ENCODE results near the gene KASH5.
"Not testable (repeated sequence)": the region's sequence is repeated elsewhere in the genome, so short reads cannot be mapped to it uniquely, and the experiment has no call there.

KASH5 gene

DNA sequence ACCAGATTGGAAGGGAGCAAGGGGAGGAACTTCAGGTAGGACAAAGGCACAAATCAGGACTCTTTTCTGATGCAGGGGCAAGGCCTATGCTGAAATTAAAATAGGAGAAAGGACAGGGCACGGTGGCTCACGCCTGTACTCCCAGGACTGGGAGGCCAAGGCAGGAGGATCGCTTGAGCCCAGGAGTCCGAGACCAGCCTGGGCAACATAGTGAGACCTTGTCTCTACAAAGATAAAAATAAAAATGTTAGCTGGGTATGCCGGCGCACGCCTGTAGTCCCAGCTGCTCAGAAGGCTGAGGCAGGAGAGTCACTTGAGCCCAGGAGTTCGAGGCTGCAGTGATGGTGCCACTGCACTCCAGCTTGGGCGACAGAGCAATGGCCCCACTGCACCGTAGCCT is 47.6 kb downstream of the KASH5 start:
- FAIRE-seq (no peak), DNase-seq (ENCODE audit: low spot score) (no peak)

DNA sequence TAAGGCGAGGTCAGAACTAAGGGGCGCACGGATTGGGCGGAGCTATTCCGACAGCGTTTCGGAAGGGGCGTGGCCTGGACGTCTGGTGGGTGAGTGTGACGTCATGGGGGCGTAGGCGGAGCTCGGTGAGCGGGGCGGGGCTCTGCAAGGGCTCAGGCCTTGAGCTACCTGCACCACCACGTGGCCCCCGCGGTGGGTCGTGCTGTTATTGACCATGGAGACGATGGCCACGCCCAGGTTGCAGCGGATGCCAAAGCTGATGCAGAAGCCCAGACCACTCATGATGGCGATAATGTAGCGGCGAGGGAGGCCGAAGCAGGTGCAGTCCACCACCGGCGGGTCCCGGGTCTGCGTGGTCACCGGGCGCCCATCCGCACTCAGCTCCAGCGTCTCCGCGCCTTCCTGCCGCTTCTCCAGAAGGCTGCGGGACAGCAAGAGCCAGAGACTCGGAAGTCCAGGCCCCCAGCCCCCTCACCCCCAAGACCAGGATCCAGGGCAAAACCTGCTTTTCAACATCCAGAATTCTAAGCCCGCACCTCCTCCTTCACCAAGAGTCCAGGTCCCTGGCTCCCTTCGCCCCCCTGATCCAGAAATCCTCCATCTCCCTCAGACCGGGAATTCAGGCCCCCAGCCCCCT is 48.5 kb downstream of the KASH5 start:
- DNase-seq (ENCODE audit: low spot score) (no peak), FAIRE-seq (no peak)

DNA sequence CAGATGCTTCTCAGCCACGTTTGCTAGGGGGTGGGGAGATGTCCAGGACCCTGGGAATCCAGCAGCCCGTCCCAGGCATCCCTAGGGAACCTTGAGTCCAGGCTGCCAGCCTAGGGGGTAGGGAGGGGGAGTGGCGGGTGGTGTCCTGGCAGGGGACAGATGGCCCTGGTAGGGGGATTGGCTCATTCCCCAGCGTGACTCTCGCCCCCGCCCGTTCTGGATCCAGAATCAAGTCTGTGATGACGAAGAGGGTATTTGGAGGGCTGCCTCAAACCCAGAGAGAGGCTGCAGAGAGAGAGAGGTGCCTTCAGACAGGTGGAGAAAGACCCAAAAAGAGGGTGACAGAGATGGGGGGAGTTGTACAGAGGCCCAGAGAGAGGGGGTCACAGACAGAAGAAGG is 49.2 kb downstream of the KASH5 start:
- no peak for FAIRE-seq

DNA sequence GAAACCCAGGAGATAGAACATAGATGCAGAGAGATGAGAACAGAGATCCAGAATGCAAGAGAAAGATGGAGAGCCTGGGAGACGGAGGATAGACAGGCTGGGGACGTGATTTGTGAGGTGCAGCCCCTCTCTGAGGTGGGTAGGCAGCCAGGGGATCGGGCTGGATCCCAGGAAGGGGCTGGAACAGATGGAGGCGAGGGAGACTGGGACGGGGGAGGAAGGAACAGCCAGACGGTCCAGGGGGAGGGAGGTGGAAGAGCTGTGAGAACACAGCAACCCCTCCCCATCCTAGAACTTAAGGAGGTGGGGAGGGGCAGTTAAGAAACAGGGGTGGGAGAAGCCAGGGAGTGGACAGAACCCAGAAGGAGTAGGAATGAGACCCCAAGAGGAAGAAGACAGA is 50.2 kb downstream of the KASH5 start:
- DNase-seq (ENCODE audit: low spot score) (no peak), FAIRE-seq (no peak)

More for the DNA sequence above, 49.2 kb downstream of the KASH5 start:
- DNase-seq (ENCODE audit: low spot score) = no peak

GRCh38 chr19:49439836-49440235 is 51.8 kb downstream of the KASH5 start:
- DNase-seq (ENCODE audit: low spot score) = no peak
- no peak for FAIRE-seq

- DNase-seq (ENCODE audit: low spot score) = no peak
- FAIRE-seq = no peak
These were observed 52.6 kb downstream of the KASH5 start for GRCh38 chr19:49440439-49441209.

- FAIRE-seq = no peak
- no peak for DNase-seq (ENCODE audit: low spot score)
These were observed 53.3 kb downstream of the KASH5 start, which contains the start of gene SLC17A7 for GRCh38 chr19:49441210-49441959. Gene SLC17A7, minus strand, starts transcription at chr19:49441527. Its CDS starts 148 bp downstream, at chr19:49441379.

- no peak for FAIRE-seq
These were observed 53.9 kb downstream of the KASH5 start for GRCh38 chr19:49441960-49442350.

GRCh38 chr19:49442354-49442753 is 54.3 kb downstream of the KASH5 start:
- DNase-seq (ENCODE audit: low spot score) (no peak), FAIRE-seq (no peak)

More at GRCh38 chr19:49441960-49442350, 53.9 kb downstream of the KASH5 start:
- DNase-seq (ENCODE audit: low spot score) = no peak

DNA sequence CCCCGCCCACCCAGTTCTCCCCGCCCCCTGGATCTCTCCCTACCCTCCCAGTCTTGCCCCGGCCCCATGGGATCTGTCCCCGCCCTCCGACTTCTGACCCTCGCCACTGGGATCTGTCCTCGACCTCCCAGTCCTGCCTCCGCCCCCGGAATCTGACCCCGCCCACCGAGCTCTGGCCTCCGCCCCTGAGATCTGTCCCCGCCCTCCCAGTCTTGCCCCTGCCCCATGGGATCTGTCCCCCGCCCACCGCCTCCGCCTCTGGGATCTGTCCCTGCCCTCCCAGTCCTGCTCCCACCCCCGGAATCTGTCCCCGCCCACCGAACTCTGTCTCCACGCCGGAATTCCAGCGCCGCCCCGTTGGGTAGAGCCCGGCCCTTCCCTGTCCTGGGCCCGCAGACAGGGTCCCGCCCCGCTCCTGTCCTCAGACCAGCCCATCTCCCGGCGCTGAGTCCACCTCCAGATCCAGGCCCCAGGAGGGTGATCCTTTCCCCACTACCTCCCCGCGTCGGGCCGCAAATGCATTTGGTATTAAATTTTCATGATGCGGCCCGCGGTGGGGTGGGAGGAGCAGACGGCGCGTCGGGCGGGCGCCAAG is 54.8 kb downstream of the KASH5 start:
- no peak for FAIRE-seq

GRCh38 chr19:49443366-49444099 is 55.5 kb downstream of the KASH5 start:
- FAIRE-seq = no peak
- peak; percentile 78 for DNase-seq (ENCODE audit: low spot score)

More for the DNA sequence above, 54.8 kb downstream of the KASH5 start:
- peak; percentile 39 for DNase-seq (ENCODE audit: low spot score)

GRCh38 chr19:49444100-49444700 is 56.2 kb downstream of the KASH5 start:
- FAIRE-seq = not testable (repeated sequence)

GRCh38 chr19:49445997-49446396 is 57.9 kb downstream of the KASH5 start:
- FAIRE-seq = no peak
- no peak for DNase-seq (ENCODE audit: low spot score)

More at GRCh38 chr19:49444100-49444700, 56.2 kb downstream of the KASH5 start:
- not testable (repeated sequence) for DNase-seq (ENCODE audit: low spot score)

DNA sequence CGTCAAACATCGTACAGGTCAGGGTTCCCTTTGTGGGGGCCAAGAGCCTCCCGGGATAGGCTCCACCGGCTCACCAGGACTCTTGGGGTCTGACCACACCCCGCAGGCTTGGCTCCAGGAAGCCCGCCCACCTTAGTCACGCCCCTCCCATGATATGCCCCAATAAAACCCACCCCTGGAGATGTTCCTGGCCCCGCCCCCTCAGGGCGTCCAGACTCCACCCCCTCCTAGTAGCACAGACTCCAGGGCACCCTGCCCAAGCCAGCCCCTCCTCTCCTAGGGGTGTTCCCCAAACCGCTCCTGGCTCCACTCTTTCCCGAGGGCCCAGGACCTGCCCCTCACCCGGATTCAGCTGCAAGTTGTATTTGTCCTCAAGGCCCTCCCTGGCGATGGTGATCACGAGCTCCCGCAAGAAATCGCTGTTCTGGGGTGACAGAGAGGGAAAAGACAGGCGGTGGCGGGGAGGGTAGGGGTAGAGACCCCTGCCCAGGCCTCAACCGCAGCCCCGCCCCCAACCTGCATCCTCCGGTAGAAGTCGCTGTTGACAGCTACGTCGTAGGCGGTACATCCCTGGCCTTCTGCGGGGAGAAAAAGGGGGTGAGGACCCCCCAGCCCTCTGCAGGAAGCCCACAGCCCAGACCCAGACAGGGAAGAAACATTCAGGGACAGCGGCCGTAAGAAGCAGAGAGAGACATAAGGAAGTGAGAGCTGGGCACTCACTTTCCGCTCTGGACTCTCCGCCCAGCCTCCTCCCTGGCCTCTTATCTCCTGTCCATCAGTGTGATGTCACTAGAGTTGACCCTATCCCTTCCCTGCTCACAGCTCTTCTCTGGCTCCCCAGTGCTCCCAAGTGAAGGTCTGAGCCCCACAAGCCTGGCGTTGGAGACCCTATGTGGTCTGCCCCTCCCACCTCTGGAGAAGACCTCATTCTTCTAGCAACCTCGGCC is 59.7 kb downstream of the KASH5 start:
- FAIRE-seq = no peak
- DNase-seq (ENCODE audit: low spot score) = no peak

DNA sequence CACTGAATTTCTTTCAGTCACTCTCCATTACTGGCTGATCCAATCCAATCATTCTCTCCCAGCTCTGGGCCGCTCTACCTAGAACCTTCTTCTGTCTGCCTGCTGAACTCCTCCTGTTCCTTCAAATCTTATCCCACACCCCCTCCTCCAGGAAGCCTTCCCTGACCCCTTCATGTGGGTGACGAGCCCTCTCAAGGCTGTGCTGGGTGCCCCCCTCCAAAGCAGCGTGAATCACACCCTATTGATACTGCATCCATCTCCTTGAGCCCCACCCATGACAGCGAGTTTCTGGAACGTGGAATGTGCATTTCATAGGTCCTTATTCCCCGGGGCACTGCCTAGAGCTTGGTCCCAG is 60.4 kb downstream of the KASH5 start:
- FAIRE-seq = no peak
- no peak for DNase-seq (ENCODE audit: low spot score)

- DNase-seq (ENCODE audit: low spot score) (no peak), FAIRE-seq (no peak)
These were observed 62.4 kb downstream of the KASH5 start for GRCh38 chr19:49450405-49450804.

DNA sequence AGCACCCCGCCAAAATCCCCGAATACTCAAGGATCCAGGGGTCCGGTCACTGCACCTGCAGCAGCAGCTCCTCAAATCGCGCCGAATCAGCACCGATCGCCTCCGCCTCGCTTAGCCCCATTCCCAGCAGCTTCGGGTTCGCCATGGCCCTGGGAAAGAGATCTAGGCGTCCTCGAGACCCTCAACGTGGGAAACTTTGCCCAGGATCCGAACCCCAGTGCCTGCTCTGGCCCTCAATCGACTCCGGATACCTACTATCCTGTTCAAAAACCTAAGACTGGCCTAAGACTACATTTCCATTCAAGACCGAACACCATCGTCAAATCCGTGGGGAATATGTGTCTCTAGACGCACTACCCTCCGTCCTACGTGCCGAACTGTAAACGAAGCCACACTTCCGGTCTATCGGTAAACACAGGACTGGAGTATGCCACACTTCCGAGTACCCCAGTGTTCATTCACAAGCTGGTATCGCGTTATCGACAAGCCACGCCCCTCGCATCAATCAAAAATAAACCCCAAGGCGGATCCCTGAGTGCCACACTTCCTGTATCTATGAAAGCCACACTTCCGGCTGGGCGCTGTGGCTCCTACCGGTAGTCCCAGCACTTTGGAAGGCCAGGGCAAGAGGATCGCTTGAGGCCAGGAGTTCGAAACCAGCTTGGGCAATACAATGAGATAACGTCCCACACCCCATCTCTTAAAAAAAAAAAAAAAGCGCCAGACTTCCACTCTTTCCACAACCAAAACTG is 63.6 kb downstream of the KASH5 start, which contains the start of gene PIH1D1:
PIH1D1 (minus strand) TSS at position 385 of the 752 bp plus-strand sequence; CDS start at position 145, 240 bp downstream.
- FAIRE-seq (peak; percentile 89), DNase-seq (ENCODE audit: low spot score) (peak; percentile 98)

GRCh38 chr19:49453013-49453756 is 65.1 kb downstream of the KASH5 start, which contains the start of gene ALDH16A1:
Gene ALDH16A1, plus strand, starts transcription at chr19:49453225. Its CDS starts 107 bp downstream, at chr19:49453332.
- FAIRE-seq = peak; percentile 47
- peak; percentile 88 for DNase-seq (ENCODE audit: low spot score)

Measured in RCC 7860 (cell line).